Measurements from ENCODE around the gene ATF6B.
A peak's percentile ranks its signal among the peaks of the same experiment; 100 is the strongest.
"Not testable (repeated sequence)": the region's sequence is repeated elsewhere in the genome, so short reads cannot be mapped to it uniquely, and the experiment has no call there.

ATF6B gene

DNA sequence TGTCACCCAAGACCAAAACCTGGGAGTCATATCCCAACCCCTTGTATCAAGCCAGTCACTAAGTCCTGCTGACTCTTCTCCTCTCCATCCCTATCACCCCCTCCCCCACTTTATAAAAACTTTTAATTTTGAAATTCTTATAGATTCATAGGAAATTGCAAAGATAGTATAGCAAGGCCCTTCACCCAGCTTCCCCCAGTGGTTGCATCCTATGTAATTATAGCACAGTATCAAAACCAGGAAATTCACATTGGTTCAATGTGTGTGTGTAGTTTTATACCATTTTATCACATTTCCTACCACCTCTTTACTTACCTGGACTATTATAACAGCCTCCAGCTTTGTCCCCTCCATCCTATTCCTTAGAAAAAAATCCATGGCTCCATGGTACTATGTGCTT, 30.0 kb upstream of the ATF6B start:
- DNase-seq (ENCODE audit: low read depth), result no peak
- H3K4me3 ChIP-seq (ENCODE audit: low read depth, low read length), result no peak overlapping the region

DNA sequence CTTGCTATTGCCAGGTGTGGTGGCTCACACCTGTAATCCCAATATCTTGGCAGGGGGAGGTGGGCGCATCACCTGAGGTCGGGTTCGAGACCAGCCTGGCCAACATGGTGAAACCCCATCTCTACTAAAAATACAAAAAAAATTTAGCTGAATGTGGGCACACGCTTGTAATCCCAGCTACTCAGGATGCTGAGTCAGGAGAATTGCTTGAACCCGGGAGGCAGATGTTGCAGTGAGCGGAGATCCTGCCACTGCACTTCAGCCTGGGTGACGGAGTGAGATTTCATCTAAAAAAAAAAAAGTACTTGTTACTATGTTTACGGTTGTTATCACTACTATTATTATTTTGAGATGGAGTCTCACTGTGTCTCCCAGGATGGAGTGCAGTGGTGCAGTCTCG, 28.8 kb upstream of the ATF6B start:
- DNase-seq (ENCODE audit: low read depth), result no peak
- H3K4me3 ChIP-seq (ENCODE audit: low read depth, low read length), result no peak overlapping the region

DNA sequence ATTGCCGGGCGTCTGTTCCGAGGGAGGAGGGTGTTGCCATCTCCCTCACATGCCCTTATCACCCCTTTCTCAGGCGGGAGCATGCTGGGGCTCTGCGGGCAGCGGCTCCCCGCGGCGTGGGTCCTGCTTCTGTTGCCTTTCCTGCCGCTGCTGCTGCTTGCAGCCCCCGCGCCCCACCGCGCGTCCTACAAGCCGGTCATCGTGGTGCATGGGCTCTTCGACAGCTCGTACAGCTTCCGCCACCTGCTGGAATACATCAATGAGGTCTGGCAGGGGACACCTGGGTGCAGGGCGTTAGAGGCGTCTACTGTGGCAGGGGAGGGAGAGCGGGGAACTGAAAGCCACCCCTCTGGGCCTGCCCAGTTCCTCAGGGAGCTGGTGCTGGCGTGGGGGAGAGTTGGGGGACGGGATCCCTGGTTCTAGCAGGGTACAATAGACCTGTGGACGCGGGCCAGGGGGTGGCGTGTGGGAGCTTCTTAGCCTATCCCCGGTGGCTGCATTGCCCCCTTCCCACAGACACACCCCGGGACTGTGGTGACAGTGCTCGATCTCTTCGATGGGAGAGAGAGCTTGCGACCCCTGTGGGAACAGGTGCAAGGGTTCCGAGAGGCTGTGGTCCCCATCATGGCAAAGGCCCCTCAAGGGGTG, 26.6 kb upstream of the ATF6B start:
- no peak for DNase-seq (ENCODE audit: low read depth)
- peak overlapping the region; percentile 78 for H3K4me3 ChIP-seq (ENCODE audit: low read depth, low read length)

DNA sequence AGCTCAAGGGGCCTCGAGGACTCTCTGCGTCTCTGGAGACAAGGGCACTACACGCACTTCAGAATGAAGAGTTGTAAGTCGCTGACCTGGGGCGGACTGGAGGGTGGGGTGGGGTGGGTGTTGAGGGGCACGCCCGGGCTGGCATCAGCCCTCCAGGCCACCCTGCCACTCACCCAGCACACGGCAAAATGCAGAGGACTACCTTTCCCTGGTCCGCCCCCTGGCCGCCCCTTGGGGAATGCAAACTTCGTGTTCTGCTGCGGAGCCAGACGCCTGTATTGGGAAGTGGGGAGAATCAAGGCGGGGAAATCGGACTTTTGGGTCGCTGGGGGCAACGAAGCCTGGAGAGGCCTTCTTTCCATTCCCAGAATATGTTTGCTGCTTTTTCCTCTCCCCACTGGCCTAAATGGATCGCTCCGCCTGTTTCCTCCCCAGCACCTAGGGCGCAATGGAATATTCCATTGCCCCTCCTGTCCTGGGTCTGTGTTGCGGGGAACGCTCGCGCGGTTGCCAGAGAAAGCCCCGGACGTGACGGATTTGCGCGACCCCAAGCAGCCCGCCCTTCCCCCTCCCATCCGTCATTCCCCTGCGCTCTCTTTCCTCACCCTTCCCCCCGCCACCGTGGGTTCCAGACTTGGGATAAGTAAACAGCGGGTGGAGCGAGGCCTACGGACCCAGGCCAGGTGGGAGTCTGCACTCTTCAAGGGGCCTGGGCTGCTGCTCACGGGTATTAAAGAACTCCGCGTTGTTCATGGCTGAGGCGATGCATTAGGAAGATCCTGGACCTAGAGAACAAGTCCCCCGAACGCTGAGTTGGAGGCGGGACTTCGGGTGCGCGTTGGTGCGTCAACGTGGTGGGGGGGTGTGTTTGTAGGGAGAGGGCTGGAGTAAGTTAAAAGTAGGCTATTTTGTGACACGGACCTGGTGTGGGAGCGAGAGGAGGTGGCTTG, 25.8 kb upstream of the ATF6B start, which contains the start of gene PPT2:
TSS of gene PPT2 (plus strand) at position 578 of the 950 bp plus-strand sequence. CDS start 454 bp downstream, outside the sequence.
- peak within 1 kb of the TSS; percentile 78 for H3K4me3 ChIP-seq (ENCODE audit: low read depth, low read length)
- peak; percentile 88 for DNase-seq (ENCODE audit: low read depth)

DNA sequence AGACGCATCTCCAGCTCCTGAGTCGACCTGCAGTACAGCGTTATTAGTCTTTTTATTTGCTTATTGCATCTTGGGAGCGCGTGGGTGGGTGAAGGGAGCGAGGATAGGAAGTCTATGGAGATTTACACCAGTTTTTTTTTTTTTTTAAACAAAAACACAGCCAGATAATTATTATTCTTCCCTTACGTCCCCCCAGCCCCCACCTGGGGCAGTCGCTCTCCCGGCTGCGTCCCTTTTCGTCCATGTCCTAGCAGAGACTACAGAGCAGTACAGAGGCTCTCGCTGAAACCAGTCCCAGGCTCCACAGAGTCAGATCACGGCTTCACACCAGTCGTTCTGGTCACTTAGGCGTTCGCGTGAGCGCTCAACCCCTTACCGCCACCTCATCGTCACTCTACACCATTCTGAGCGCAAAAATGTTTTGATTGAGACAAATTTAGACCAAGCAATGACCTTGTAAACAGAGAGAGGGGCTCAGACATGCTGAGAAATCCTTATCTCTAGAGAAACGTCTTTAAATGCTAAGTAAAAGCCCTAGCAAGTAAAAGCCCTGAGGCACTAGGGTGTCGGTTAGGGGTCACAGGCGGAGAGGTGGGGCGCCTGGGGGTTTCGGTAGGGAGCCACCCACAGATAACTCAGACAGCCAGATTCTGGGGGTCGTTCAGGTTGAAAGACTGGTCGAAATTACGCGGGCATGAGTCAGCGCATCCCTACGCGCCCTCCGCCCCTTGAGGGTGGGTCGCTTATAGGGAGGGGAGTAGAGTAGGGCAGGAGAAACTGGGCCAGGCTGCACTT, 24.9 kb upstream of the ATF6B start:
- DNase-seq (ENCODE audit: low read depth), result no peak
- H3K4me3 ChIP-seq (ENCODE audit: low read depth, low read length), result peak overlapping the region; percentile 78

DNA sequence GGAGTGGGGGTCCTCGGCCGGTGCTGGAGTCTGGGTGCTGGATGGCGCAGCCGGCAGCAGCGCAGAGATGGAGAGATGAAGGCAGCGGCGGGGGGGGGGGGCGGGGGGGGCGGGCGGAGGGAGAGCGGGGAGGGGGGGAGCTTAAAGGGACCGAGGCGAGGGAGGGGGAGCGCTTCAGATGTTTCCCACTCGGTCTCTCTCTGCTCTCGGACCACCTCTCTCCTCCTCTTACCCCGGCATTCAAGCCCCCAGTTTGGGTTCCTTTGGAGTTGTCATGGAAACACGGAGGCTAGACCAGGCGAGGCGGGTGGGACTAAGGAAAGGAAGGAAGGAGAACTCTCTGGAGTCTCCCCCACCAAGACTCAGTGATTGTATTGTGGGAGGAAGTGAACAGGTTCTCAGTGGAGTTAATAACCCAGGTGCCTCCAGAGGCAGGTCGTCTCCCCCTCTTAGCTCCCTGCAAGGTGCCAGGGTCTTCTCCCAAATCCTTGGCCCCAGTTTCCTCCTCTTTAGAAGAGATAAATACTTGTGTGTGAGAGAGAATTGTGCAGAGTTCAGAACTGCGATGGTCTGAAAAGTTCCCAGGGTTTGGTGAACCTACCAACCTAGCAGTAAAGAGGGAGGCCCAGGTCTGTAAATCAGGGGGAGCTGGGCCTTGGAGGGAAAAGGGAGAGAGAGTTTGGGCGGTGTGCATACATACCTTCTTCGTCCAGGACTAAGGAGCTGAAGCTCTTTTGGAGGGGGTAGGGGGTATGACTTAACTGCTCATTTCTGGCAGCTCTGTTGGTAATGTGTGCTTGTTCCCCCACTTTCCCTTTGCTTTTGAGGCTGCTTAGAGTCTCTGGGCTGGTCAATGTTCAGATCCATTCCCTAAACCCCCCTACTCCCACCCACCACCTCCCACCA, 24.1 kb upstream of the ATF6B start, which contains the start of gene PRRT1:
TSS of gene PRRT1 (minus strand) at position 77 of the 906 bp plus-strand sequence. CDS start 112 bp downstream, outside the sequence.
- peak within 1 kb of the TSS; percentile 78 for H3K4me3 ChIP-seq (ENCODE audit: low read depth, low read length)
- DNase-seq (ENCODE audit: low read depth), result no peak

DNA sequence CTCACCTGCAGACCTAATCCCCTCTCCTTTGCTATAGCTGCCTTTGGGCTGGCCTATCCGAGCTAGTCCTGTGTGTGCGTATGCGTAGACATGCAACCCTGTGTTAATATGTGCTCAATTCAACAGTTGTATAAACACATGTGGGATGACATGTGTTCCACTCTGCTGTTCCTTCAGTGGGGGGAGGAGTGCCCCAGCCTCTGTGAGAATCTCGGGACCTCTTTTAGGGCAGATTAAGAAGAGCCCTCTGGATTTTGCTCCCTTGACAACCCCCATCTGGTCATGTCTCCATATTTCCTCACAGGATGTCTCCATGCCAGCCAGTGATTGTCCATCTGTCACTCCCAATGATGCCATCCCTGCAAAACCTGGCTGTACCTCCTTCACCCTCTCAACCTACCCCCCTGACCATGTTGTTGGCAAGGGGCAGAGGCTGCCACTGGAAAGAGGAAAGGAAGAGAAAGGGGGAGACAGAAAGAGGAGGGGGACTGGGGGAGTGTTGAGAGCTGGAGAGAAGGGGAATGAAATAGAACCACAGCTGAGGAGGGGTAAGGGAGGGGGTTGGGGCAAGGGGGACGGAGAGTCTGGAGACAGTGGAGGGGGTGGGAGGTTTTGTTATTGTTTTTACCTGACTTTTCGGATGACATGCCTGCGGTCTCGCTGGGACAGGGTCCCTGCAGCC, 23.3 kb upstream of the ATF6B start:
- H3K4me3 ChIP-seq (ENCODE audit: low read depth, low read length), result peak overlapping the region; percentile 78
- DNase-seq (ENCODE audit: low read depth), result no peak

DNA sequence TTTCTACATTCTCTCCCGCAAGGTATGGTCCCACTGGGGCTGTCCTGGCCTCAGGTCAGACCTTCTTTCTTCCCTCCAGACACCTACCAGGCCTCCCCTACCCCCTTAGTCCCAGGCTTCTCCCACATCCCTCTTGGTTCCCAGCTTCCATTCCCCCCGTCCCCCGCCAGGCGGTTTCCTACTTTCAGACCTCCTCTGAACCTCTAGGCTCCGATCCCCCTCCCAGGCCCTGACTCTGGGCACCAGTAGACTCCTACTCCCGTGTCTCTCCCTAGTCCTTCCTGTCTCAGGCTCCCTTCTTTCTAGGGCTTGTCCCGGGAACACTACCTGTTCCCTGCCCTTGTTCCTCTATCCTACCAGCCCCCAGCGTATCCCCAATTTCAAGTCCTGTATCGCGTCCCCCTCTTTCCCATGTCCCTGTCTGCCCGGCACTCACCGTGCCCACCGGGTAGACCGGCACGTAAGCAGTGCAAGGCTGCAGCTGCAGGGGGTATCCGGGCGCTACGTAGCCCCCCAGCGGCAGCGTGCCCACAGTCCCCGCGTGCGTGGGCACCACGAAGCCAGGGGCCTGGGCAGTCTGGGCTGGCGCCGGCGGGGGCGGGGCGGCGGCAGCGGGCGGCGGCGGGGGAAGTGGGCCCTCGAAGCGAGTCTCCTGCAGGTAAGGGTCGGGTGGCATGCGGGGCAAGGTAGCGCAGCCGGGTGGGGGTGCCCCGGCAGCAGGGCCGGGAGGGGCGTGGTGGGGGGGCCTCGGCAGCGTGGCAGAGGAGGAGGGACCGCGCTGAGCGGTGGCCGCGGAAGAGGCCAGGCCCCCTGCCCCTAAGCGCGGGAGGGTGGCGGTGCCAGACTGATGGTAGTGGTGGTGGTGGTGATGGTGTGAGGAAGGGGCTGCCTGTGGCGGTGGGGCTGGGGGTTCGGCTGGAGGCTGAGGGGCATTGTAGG, 22.2 kb upstream of the ATF6B start:
- no peak overlapping the region for H3K4me3 ChIP-seq (ENCODE audit: low read depth, low read length)
- DNase-seq (ENCODE audit: low read depth), result no peak

DNA sequence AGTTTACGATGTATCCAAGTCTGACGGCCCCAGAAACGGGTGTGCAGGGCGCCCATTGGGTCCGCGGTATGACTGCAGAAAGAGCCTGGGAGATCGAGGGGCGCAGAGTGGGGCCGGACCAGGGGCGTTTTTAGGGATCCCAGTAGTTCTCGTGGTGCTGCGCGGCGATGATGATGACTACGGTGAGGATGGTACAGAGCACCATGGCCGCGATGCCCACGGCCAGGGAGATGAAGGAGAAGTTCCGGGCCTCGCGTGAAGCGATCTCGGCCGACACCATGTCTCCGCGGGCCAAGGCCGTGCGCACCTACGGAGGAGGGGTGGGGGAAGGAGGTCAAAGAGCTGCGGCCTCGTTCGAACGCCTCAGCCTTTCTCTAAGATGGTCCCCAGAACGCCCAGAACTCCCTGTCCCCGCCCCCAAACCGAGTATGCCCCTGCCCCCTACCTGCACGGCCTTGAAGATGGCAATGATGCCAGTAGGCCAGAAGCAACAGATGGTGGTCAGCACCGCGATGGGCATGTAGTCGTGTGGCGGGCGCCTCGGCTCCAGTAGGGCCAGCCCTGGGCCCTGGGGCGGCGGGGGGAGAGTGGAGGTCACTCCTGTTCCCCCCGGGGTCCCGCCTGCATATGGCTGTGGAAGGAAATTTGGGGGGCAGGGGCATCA, 21.2 kb upstream of the ATF6B start:
- peak overlapping the region; percentile 20 for H3K4me3 ChIP-seq (ENCODE audit: low read depth, low read length)

DNA sequence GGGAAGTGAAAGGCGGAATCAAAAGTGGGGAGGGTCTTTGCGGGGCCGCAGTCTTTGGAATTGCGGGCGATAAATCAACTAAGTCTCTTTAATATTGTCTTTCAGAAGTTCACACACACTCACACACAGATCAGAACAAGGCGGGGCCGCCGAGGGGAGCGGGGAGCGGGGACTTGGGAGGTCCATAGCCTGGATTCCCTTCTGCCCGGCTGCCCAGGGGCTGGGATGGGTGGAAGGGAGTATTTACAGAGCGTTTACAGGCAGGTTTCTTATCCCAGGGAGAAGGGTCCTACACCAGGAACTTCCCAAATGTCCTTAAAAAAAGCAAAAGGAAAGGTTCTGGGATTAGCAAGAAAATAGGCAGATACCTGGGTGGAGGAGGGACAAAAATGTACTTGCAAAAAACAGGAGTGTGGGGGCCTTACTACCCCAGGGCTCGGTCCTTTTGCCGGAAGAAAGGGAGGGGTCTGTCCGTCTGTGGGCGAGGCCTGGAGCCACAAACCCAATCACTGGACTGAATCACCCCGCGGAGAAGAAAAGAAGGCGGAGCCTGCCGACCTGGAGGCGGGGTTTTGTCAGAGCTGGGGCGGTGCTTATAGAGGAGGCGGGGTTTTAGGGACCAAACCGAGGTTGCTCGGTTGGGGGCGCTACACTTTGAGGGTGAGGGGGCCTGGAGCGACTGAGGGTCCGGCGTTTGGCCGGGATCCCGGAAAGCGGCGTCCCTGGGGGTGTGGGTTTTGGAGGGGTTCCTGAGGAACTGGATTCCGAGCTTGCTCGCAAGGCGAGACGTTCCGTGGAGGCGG, 20.4 kb upstream of the ATF6B start:
- no peak for DNase-seq (ENCODE audit: low read depth)
- peak overlapping the region; percentile 21 for H3K4me3 ChIP-seq (ENCODE audit: low read depth, low read length)

More for the DNA sequence above, 21.2 kb upstream of the ATF6B start:
- DNase-seq (ENCODE audit: low read depth), result no peak

DNA sequence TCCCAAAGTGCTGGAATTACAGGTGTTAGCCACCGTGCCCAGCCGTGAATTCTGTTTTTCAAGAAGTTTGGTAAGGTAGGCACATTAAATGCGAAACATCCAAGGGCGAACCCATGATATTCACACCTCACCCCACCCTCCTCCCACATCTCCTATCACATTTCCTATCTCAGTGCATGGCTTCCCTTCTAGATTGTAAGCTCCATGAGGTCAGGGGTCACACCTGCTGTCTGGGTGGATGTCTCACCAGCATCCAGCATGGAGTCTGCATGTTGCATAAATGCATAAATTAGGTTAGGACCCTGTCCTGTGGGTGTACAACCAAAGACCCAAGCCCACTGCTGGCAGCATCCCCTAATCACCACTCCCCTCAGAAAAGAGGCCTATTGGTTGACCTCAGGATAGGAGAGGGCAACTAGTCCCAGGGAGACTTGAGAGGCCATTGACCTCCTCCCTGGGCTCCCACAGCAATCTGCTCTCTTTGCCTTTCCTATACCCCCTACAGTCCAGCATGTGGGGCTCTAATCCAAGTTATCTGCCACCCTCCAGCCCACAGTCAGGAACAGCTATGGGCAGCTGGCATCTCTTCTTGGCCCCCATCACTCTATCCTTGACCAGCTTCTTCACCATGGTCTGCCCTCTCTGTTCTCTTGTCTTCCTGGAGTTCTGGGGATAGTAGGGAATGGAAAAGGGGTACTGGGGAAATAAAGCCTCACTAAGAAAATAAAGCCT, 19.5 kb upstream of the ATF6B start:
- H3K4me3 ChIP-seq (ENCODE audit: low read depth, low read length), result no peak overlapping the region
- DNase-seq (ENCODE audit: low read depth), result no peak

DNA sequence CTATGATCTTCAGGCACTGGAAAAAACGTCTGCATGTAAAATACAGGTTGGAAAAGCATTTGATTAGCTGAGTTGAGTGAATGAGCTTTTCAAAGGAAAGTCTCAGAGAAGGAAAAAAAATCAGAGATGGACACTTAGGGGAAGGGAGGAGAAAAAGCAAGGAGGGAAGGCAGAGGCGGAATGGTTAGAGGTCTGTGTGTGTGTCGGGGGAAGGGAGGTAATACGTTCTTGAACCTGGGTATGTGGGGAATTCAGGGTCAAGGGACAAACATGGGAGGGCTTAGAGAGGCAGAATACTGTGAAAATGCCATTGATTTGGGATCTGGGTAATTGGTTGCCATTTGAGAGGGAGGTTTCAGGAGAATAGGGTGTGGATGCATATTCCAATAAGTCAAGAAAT, 18.6 kb upstream of the ATF6B start:
- DNase-seq (ENCODE audit: low read depth), result no peak
- no peak overlapping the region for H3K4me3 ChIP-seq (ENCODE audit: low read depth, low read length)

DNA sequence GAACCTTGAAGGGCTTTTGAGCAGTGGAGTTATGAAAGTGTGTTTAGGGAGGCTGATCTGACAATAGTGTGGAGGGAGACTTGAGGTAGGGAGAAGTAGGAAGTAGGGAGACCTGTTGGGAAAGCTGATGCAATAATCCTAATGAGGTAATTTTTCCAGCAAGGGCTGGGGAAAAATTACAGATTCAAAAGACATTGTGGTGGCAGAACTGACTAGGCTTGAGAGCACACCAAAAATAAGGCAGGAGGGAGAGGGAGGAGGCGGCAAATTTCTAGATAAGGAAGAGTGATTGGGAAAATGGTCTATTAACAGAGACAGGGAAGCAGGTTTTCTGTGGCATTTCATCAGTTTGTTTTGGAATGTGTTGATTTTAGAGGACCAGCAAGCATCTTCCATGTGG, 18.2 kb upstream of the ATF6B start:
- DNase-seq (ENCODE audit: low read depth), result no peak
- H3K4me3 ChIP-seq (ENCODE audit: low read depth, low read length), result no peak overlapping the region

DNA sequence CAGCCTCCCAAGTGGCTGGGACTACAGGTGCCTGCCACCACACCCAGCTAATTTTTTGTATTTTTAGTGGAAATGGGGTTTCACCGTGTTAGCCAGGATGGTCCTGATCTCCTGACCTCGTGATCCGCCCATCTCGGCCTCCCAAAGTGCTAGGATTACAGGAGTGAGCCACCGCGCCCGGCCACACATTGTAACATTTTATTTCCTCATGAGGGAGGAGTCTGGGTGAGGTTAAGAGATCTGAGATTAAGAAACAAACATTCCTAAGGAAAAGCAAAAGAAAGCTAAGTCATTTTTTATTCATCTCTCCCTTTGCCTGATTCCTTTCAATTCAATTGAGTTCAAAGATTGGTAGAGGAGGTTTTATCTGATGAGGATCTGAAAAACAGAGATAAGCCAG, 16.2 kb upstream of the ATF6B start:
- not testable (repeated sequence) for H3K4me3 ChIP-seq (ENCODE audit: low read depth, low read length); DNase-seq (ENCODE audit: low read depth)

DNA sequence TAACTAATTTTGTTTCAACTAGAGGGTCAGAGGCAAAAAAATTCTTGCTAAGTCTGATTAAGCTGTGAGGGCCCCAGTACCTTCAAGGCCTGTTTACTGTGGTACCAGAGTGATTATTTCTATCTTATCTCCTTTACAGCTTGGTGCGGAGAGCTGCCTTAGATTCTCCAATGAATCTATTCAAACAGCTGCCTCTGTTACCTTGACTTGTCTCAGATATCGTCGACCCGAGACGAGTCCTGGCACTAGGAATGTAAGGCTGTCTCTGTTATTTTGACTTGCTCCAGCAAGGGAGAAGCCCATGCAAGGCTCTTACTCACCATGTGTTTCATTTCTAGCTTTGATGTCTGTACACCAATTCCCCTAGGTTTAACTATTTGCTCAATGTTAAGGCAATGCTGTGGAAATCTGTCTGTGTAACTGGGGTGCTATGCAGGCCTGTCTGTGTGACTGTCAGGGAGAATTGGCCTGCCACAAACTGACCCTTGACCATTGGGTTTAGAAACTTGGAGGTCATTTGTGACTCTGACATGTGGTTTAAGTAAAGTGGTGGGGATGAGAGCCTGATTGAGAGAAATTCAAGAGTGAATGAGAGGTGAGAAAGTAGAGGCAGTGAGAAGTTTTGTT, 12.5 kb upstream of the ATF6B start:
- no peak overlapping the region for H3K4me3 ChIP-seq (ENCODE audit: low read depth, low read length)
- DNase-seq (ENCODE audit: low read depth), result no peak
